GM19099 (cell line): Measurements from ENCODE around the gene MRM1.

Source experiments
- POLR2A ChIP-seq: IDR thresholded peaks from 3 replicates; pipeline ENCODE4 v1.6.1; 2011; ENCODE audit warnings: low read depth; ENCODE audit not compliant: insufficient read length; ENCODE audit errors: extremely low read depth

MRM1 gene

GRCh38 chr17:36641877-36642845, 40.8 kb downstream of the MRM1 start:
- no peak for TF ChIP-seq POLR2A

- TF ChIP-seq POLR2A: no peak
Observed at GRCh38 chr17:36643086-36643685, 41.8 kb downstream of the MRM1 start.

DNA sequence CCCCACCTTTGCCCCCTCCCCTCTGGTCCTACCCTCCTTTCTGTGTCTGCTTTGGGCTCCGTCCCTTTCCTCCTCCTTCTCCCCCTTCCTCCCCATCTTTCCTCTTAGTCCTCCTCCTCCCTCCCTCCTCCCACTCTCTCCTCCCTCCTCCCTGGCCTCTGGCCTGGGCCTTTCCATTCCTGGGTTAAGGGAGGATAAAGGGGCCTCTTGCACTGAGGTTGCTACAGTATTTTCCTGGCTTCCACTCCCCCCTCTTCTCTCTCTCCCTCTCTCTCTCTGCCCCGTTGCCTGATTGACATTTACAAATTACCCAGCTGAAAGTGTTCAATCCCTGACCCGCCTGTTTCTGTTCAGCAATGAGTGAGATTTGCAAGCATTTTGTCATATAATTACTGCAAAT, 44.0 kb downstream of the MRM1 start:
- no peak for TF ChIP-seq POLR2A

GRCh38 chr17:36647636-36648035, 46.3 kb downstream of the MRM1 start:
- no peak for TF ChIP-seq POLR2A

- no peak for TF ChIP-seq POLR2A
Observed at GRCh38 chr17:36650096-36650775, 48.9 kb downstream of the MRM1 start.

- TF ChIP-seq POLR2A: no peak
Observed at GRCh38 chr17:36653374-36653773, 52.0 kb downstream of the MRM1 start.

- no peak for TF ChIP-seq POLR2A
Observed at GRCh38 chr17:36653856-36654255, 52.5 kb downstream of the MRM1 start.

DNA sequence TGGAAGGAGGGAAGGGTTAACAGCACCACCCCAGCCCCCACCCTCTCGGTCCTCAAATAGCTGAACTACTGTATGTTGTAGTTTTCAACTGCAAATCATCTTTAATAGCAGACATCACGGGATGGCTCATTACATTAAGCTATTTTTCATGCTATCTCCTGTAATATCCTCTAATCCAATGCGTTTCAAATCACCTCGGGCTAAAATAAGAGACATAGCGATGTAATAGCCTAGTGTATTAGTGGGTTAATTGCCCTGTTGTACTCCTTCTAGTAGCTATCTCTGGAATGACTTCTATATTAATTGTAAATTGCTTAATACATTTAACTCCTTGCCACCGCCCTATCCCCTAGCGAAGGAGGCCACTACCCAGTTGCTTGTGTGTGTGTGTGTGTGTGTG, 54.3 kb downstream of the MRM1 start:
- no peak for TF ChIP-seq POLR2A

GRCh38 chr17:36657390-36657762, 56.0 kb downstream of the MRM1 start:
- no peak for TF ChIP-seq POLR2A

DNA sequence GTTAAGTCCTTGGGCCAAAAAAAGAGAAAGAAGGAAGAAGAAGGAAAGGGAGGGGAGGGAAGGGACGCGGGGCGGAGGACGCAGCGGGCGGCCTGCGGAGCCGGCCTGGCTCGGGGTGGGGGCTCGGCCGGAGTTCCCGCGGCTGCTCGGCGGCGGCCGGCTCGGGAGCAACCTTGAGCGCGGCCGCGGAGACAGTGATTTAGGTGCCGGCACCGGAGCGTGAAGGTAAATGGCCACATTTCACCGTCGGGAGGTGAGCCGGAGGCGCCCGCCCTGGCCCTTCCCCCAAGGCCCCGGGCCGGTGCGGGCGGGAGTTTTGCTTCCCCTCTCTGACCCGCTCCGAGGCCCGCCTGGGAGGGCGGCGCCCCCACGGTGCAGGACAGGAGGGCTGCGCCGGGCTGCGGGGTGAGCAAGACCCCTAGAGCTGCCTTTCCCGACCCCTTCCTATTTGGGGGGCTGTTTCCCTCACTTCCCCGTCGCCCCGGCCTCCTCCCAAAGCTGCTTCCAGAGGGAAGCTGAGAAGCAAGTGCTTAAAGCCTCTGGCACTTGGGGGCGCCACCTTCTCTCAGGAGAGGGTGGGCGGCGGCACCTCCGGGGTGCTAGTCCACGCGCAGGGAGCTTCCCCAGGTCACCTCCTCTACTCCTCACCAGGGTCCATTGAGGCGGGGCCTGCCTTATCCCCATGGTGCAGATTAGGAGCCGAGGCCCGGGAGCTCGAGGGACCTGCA, 56.5 kb downstream of the MRM1 start:
- TF ChIP-seq POLR2A: no peak
